ENCODE results near the gene TRIOBP. TPM values are rescaled to one million over a fixed set of nuclear protein-coding genes. Genes with fewer than 3 reads are reported as not detected.

Gene TRIOBP
- polyA plus RNA-seq, 2 donors = 57.8 to 63.8 TPM

DNA sequence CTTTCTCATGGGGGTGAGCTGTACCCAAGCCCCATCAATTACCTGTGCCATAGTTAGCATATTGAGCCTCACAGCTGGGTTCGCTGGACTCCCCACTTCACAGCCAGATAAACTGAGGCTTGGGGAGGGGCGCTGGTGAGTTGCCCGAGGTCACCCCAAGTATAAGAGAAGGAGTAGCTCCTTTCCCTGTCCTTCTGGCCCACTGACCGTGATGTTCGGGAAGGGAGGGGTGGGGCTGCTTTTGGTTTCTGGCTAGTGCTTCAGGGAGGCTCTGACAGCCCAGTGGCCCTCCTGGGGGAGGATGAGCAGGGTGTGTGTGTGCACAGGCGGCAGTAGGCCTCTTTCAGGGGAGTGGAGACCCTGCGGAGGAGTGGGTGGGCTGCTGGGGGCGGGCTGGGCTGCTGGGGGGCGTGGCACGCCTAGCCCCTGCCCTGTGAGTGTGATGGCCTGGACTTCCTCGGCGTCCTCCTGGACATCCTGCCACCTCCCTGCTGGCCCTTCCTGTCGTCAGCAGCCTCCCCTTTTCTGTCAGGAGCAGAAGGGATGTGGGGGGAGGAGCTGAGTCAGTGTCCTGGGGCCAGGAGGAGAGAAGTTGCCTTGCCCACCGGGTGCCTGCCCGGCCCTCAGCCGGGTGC is 50.3 kb downstream of the TRIOBP start:
- Histone ChIP-seq H3K9me3 (ENCODE audit: control insufficient read depth in 2 of 2, insufficient read depth in 1 of 2, low read depth in 1 of 2, low read length in 1 of 2) (no peaks in the 10 kb centered on the region), H3K36me3 (ENCODE audit: control insufficient read depth in 2 of 2, insufficient read depth in 2 of 2, low read length in 1 of 2) (peaks cover 0 to 8% of the 10 kb centered on the region in 2 donors), H3K4me1 (ENCODE audit: control insufficient read depth in 2 of 2, insufficient read depth in 2 of 2, low read length in 1 of 2) (peaks cover 12 to 43% of the 10 kb centered on the region in 2 donors), H3K27ac (ENCODE audit: low read depth in 2 of 2, low read length in 1 of 2) (peak overlapping the region; percentile 97 to 98), H3K4me3 (ENCODE audit: low read depth in 1 of 2, low read length in 2 of 2) (peak overlapping the region; percentile 71 to 97), H3K27me3 (ENCODE audit: control insufficient read depth in 1 of 2, insufficient read depth in 2 of 2, low read length in 2 of 2) (no peaks in the 10 kb centered on the region)
- 6 to 10% methylated on average over 15 to 16 of the region's 16 CpGs for WGBS, 2 donors

DNA sequence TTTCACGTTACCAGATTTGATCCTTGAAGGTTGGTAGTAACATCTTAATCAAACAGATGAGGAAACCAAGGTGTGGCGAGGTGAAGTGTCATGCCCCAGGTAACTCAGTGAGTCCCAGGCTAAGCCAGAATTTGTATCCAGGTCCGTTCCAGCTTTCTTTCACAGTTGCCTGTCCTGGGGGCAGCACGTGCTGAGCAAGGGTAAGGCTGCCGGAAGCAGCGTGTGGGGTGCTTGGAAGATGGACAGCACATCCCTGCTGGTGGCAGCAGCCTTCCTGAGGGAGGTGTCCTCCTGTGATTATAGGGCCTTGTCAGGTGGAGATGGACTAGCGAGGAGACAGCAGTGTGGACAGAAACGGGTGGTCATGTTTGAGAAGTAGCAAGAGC is 50.9 kb downstream of the TRIOBP start:
- no peaks in the 10 kb centered on the region for H3K27me3 ChIP-seq (ENCODE audit: control insufficient read depth in 1 of 2, insufficient read depth in 2 of 2, low read length in 2 of 2)
- peak overlapping the region; percentile 71 to 97 for H3K4me3 ChIP-seq (ENCODE audit: low read depth in 1 of 2, low read length in 2 of 2)
- peak overlapping the region; percentile 97 to 98 for H3K27ac ChIP-seq (ENCODE audit: low read depth in 2 of 2, low read length in 1 of 2)
- H3K36me3 ChIP-seq (ENCODE audit: control insufficient read depth in 2 of 2, insufficient read depth in 2 of 2, low read length in 1 of 2) = peaks cover 0 to 8% of the 10 kb centered on the region in 2 donors
- no peaks in the 10 kb centered on the region for H3K9me3 ChIP-seq (ENCODE audit: control insufficient read depth in 2 of 2, insufficient read depth in 1 of 2, low read depth in 1 of 2, low read length in 1 of 2)
- 37 to 38% methylated on average over 8 of the region's 8 CpGs for WGBS, 2 donors
- peaks cover 12 to 44% of the 10 kb centered on the region in 2 donors for H3K4me1 ChIP-seq (ENCODE audit: control insufficient read depth in 2 of 2, insufficient read depth in 2 of 2, low read length in 1 of 2)

DNA sequence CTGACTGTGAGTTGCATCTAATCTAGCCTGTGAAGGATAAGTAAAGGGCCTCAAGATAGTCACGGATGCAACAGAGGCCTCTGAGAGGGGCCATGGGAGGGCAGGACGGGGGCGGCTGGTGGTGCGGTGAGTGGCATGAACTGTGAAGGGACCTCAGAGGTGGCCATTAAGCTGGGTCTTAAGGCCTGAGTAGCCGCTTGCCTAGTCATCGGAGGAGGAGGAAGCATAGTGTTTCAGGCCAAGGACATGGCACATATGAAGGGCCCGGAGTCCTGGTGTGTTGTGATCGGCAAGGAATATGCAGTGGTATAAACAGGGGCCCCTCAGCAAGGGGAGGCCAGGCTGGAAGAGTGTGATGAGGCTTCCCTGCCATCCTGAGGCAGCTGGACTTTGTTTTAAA is 51.8 kb downstream of the TRIOBP start:
- H3K27ac ChIP-seq (ENCODE audit: low read depth in 2 of 2, low read length in 1 of 2) = peak overlapping the region; percentile 97 to 98
- no peaks in the 10 kb centered on the region for H3K9me3 ChIP-seq (ENCODE audit: control insufficient read depth in 2 of 2, insufficient read depth in 1 of 2, low read depth in 1 of 2, low read length in 1 of 2)
- H3K4me3 ChIP-seq (ENCODE audit: low read depth in 1 of 2, low read length in 2 of 2) = peak overlapping the region in 1 of 2 donors; percentile 71
- H3K36me3 ChIP-seq (ENCODE audit: control insufficient read depth in 2 of 2, insufficient read depth in 2 of 2, low read length in 1 of 2) = peaks cover 0 to 8% of the 10 kb centered on the region in 2 donors
- peaks cover 12 to 43% of the 10 kb centered on the region in 2 donors for H3K4me1 ChIP-seq (ENCODE audit: control insufficient read depth in 2 of 2, insufficient read depth in 2 of 2, low read length in 1 of 2)
- no peaks in the 10 kb centered on the region for H3K27me3 ChIP-seq (ENCODE audit: control insufficient read depth in 1 of 2, insufficient read depth in 2 of 2, low read length in 2 of 2)
- 51 to 63% methylated on average over 8 of the region's 8 CpGs for WGBS, 2 donors

DNA sequence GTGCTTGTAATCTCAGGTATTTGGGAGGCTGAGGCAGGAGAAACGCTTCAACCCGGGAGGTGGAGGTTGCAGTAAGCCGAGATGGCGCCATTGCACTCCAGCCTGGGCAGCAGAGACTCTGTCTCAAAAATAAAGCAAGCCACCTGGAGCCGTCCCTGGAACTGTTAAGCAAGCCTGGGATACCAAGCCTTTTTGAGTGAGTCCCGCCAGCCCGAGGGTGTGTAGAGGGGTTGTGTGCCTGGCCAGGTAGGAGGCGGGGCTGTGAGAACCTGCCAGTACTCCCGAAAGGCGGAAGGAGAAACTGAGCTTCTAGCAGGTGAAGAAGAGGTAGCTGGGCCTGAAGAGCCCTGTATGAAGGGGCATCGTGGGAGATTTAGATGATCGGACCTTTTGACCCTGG is 52.4 kb downstream of the TRIOBP start:
- WGBS, 2 donors = 49 to 62% methylated on average over 12 of the region's 12 CpGs
- Histone ChIP-seq H3K9me3 (ENCODE audit: control insufficient read depth in 2 of 2, insufficient read depth in 1 of 2, low read depth in 1 of 2, low read length in 1 of 2) (no peaks in the 10 kb centered on the region), H3K27ac (ENCODE audit: low read depth in 2 of 2, low read length in 1 of 2) (peak overlapping the region; percentile 97 to 98), H3K4me1 (ENCODE audit: control insufficient read depth in 2 of 2, insufficient read depth in 2 of 2, low read length in 1 of 2) (peaks cover 15 to 46% of the 10 kb centered on the region in 2 donors), H3K36me3 (ENCODE audit: control insufficient read depth in 2 of 2, insufficient read depth in 2 of 2, low read length in 1 of 2) (peaks cover 0 to 13% of the 10 kb centered on the region in 2 donors), H3K4me3 (ENCODE audit: low read depth in 1 of 2, low read length in 2 of 2) (peak overlapping the region in 1 of 2 donors; percentile 19), H3K27me3 (ENCODE audit: control insufficient read depth in 1 of 2, insufficient read depth in 2 of 2, low read length in 2 of 2) (no peaks in the 10 kb centered on the region)

DNA sequence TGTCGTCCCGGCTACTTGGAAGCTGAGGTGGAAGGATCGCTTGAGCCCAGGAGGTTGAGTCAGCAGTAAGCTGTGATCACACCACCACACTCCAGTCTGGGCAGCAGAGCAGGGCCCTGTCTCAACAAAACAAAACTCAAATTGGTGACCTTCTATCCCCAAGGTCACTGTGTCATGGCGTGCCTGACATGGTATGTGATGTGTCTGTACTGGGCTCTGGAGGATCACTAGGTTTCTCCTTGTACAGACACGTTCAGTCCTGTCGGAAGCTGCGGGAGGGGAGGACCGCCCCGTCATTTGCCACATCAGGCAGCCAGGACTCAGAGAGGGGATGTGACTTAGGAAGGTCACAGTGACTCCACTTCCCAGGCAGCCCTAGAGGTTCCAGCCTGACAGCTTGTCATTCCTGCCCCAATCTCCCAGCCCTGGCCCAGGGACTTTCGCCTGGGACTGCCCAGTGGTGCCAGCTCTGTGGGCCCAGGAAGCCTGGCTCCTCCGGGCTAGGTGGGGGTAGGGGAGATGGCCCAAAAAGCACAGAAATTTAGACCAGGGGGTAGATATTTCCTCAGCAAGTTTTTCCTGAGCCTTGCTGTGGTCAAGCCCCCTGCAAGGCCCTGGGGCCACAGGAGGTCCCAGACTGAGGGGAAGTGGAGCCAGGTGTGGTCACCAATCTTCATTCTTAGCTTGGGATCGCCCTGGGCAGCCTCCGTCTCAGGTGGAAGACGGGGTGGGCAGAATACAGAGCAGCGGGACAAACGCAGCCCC is 53.2 kb downstream of the TRIOBP start:
- Histone ChIP-seq H3K27ac (ENCODE audit: low read depth in 2 of 2, low read length in 1 of 2) (peak overlapping the region; percentile 97 to 98), H3K4me1 (ENCODE audit: control insufficient read depth in 2 of 2, insufficient read depth in 2 of 2, low read length in 1 of 2) (peaks cover 15 to 52% of the 10 kb centered on the region in 2 donors), H3K9me3 (ENCODE audit: control insufficient read depth in 2 of 2, insufficient read depth in 1 of 2, low read depth in 1 of 2, low read length in 1 of 2) (no peaks in the 10 kb centered on the region), H3K4me3 (ENCODE audit: low read depth in 1 of 2, low read length in 2 of 2) (peak overlapping the region; percentile 25 to 27), H3K36me3 (ENCODE audit: control insufficient read depth in 2 of 2, insufficient read depth in 2 of 2, low read length in 1 of 2) (peaks cover 8 to 16% of the 10 kb centered on the region in 2 donors), H3K27me3 (ENCODE audit: control insufficient read depth in 1 of 2, insufficient read depth in 2 of 2, low read length in 2 of 2) (no peaks in the 10 kb centered on the region)
- 46 to 58% methylated on average over 16 of the region's 16 CpGs for WGBS, 2 donors

DNA sequence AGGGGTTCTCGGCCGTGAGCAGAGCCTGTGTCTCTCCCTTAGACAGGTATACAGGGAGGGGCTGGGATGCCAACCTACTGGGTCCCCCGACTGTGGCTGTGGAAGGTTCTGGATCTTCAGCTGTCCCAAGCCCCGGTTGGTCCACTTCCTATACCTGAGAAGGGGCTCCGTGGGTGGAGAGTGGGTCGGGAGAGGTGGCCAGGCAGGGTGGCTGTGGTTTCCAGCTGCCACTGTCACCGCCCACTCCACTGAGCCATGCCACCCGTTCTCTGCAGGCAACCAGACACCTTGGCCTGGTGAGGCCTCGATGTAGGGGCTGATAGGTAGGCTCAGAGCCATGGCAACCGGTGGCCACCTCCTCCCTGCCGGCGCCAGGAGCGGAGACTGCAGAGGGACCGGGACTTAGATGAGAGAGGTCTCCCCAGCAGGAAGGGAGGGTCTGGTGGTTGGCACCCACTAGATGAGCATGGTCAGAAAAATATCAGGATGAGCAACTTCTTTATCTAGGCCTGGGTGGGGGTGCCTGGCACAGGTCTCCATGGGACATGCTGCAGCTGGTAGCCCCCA is 53.8 kb downstream of the TRIOBP start:
- 57 to 62% methylated on average over 14 of the region's 14 CpGs for WGBS, 2 donors
- peak overlapping the region; percentile 27 to 38 for H3K4me3 ChIP-seq (ENCODE audit: low read depth in 1 of 2, low read length in 2 of 2)
- H3K27ac ChIP-seq (ENCODE audit: low read depth in 2 of 2, low read length in 1 of 2) = peak overlapping the region; percentile 97 to 98
- H3K9me3 ChIP-seq (ENCODE audit: control insufficient read depth in 2 of 2, insufficient read depth in 1 of 2, low read depth in 1 of 2, low read length in 1 of 2) = no peaks in the 10 kb centered on the region
- H3K27me3 ChIP-seq (ENCODE audit: control insufficient read depth in 1 of 2, insufficient read depth in 2 of 2, low read length in 2 of 2) = no peaks in the 10 kb centered on the region
- H3K36me3 ChIP-seq (ENCODE audit: control insufficient read depth in 2 of 2, insufficient read depth in 2 of 2, low read length in 1 of 2) = peaks cover 12 to 23% of the 10 kb centered on the region in 2 donors
- H3K4me1 ChIP-seq (ENCODE audit: control insufficient read depth in 2 of 2, insufficient read depth in 2 of 2, low read length in 1 of 2) = peaks cover 15 to 52% of the 10 kb centered on the region in 2 donors

DNA sequence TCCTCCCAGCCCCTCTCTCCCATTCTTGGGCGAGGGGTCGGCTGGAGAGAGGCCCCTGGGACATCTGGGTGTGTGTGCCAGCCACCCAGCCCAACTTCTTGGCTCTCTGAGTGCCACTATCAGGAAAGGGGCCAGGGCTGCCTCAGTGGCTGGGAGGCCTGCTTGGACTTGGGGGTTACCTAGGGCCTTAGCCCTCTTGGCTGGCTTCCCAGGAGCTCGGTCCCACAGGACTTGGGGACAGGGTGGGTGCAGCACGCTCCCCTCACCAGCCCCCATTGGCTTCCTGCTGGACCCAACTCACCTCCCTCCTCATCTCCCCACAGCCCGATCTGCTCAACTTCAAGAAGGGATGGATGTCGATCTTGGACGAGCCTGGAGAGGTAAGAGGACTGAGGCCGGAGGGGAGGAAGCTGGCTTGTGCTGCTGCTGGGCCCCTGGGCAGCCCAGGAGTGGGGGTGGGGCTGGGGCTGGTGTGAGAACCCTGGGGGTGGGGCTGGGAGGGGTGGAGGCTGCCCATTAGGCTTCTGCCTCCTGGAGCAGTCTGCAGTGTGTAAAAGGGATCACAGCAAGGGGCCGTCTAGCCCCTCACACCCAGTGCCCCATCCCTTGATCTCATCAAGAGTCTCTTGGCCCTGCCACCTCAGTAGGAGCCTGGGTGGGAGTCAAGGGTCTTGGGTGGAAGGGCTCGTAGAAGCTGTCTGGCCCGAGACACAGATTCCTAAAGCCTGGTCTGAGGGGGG is 54.8 kb downstream of the TRIOBP start:
- H3K4me3 ChIP-seq (ENCODE audit: low read depth in 1 of 2, low read length in 2 of 2) = peak overlapping the region; percentile 27 to 38
- peaks cover 15 to 59% of the 10 kb centered on the region in 2 donors for H3K4me1 ChIP-seq (ENCODE audit: control insufficient read depth in 2 of 2, insufficient read depth in 2 of 2, low read length in 1 of 2)
- no peaks in the 10 kb centered on the region for H3K27me3 ChIP-seq (ENCODE audit: control insufficient read depth in 1 of 2, insufficient read depth in 2 of 2, low read length in 2 of 2)
- H3K36me3 ChIP-seq (ENCODE audit: control insufficient read depth in 2 of 2, insufficient read depth in 2 of 2, low read length in 1 of 2) = peaks cover 12 to 31% of the 10 kb centered on the region in 2 donors
- WGBS, 2 donors = 47 to 49% methylated on average over 11 of the region's 11 CpGs
- no peaks in the 10 kb centered on the region for H3K9me3 ChIP-seq (ENCODE audit: control insufficient read depth in 2 of 2, insufficient read depth in 1 of 2, low read depth in 1 of 2, low read length in 1 of 2)
- H3K27ac ChIP-seq (ENCODE audit: low read depth in 2 of 2, low read length in 1 of 2) = peak overlapping the region; percentile 97 to 98

DNA sequence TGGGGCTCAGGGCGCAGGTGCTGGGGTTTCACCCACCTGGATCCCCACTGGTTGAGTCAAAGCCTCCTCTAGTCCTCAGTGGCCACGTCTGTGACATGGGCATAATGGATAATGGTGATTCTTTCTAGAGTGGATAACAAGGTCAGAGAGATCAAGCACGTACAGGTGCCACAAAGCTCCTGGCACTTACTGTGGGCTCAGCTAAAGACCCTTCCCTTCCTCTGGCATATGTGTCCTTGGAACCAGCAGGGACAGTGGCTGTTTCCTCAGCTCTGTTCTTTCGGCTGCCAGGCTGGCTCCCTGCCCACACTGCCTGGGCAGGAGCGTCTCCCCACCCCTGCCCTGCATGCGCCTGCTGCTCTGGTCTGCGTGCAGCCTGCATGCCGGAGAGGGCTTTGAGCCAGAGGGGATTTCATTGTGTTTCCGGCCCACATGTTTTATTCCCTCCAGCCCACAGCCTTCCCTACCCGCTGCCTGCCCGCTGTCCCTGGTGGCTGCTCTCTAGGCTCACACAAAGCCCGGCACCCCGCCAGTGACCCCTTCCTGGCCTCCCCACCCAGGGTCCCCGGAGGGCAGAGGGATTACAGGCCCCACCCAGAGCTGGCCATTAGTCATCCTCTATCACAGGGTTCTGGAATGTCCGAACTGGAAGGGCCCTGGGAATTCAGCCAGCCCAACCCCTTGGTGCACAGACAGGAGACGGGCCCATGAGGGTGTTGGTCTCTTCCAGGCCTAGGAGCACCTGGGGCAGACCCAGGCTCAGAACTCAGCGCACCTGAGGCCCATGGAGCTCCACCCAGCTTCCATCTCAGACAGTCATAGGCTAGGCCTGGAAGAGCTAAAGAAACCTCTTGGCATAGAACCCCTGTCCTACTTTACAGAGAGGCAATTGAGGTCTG is 55.6 kb downstream of the TRIOBP start:
- Histone ChIP-seq H3K4me1 (ENCODE audit: control insufficient read depth in 2 of 2, insufficient read depth in 2 of 2, low read length in 1 of 2) (peaks cover 13 to 55% of the 10 kb centered on the region in 2 donors), H3K36me3 (ENCODE audit: control insufficient read depth in 2 of 2, insufficient read depth in 2 of 2, low read length in 1 of 2) (peaks cover 12 to 38% of the 10 kb centered on the region in 2 donors), H3K4me3 (ENCODE audit: low read depth in 1 of 2, low read length in 2 of 2) (peak overlapping the region; percentile 15 to 38), H3K9me3 (ENCODE audit: control insufficient read depth in 2 of 2, insufficient read depth in 1 of 2, low read depth in 1 of 2, low read length in 1 of 2) (no peaks in the 10 kb centered on the region), H3K27me3 (ENCODE audit: control insufficient read depth in 1 of 2, insufficient read depth in 2 of 2, low read length in 2 of 2) (no peaks in the 10 kb centered on the region), H3K27ac (ENCODE audit: low read depth in 2 of 2, low read length in 1 of 2) (peak overlapping the region; percentile 97 to 98)
- 18 to 27% methylated on average over 17 of the region's 17 CpGs for whole genome bisulfite sequencing, 2 donors

All from esophagus (tissue), 2 donors.